Gastroesophageal sphincter (tissue), 4 donors: ENCODE results near the gene ORC6. TPM values are rescaled to one million over a fixed set of nuclear protein-coding genes. Genes with fewer than 3 reads are reported as not detected.
A peak's percentile ranks its signal among the peaks of the same experiment; 100 is the strongest.

Experiments
- ATAC-seq: fragments of 150-250 bp; one replicate; pipeline ENCODE4 v1.9.1; 2016; ENCODE audit warnings: mild to moderate bottlenecking, moderate library complexity
- H3K27ac ChIP-seq, 4 donors: fragments of 200-600 bp; sonication (generic) in 3 of 4; 1 replicate in 3 of 4; 2 replicates in 1 of 4; pipeline ENCODE4 v1.5.1; 2016 to 2019
- H3K27me3 ChIP-seq: fragments of 200-600 bp; sonication (generic); one replicate; pipeline ENCODE4 v1.5.1; 2019
- H3K36me3 ChIP-seq, 2 donors: fragments of 200-600 bp; sonication (generic); one replicate each; pipeline ENCODE4 v1.5.1; 2019; ENCODE audit warnings: control low read depth in 1 of 2
- H3K4me1 ChIP-seq, 3 donors: fragments of 200-600 bp; sonication (generic); 1 replicate in 2 of 3; 2 replicates in 1 of 3; pipeline ENCODE4 v1.5.1; 2016 to 2019; ENCODE audit warnings: control low read depth in 2 of 3
- H3K4me3 ChIP-seq, 2 donors: fragments of 200-600 bp; sonication (generic); one replicate each; pipeline ENCODE4 v1.5.1; 2019; ENCODE audit warnings: mild to moderate bottlenecking in 1 of 2, moderate library complexity in 1 of 2
- H3K9me3 ChIP-seq, 3 donors: fragments of 200-600 bp; sonication (generic); one replicate each; pipeline ENCODE4 v1.5.1; 2017 to 2019; ENCODE audit warnings: control low read depth in 2 of 3
- CTCF ChIP-seq, 4 experiments: fragments of 200-600 bp in 2 of 4; fragments of 450-650 bp in 2 of 4; sonication (generic) in 1 of 4; IDR thresholded peaks; one replicate each; pipeline ENCODE4 v1.5.1; 2017 to 2019; ENCODE audit warnings: antibody characterized with exemption in 4 of 4, mild to moderate bottlenecking in 2 of 4, moderate library complexity in 2 of 4
- EP300 ChIP-seq: sonication (generic); formaldehyde crosslinking; IDR thresholded peaks from one replicate; pipeline ENCODE4 v1.6.1; 2017; ENCODE audit warnings: antibody characterized with exemption, mild to moderate bottlenecking
- POLR2A ChIP-seq, 2 donors: fragments of 450-650 bp; IDR thresholded peaks; one replicate each; pipeline ENCODE4 v1.6.1; 2017; ENCODE audit warnings: antibody characterized with exemption in 2 of 2, mild to moderate bottlenecking in 2 of 2, moderate library complexity in 1 of 2
- POLR2AphosphoS5 ChIP-seq: sonication (generic); formaldehyde crosslinking; IDR thresholded peaks from one replicate; pipeline ENCODE4 v1.6.1; 2017; ENCODE audit warnings: antibody characterized with exemption
- WGBS, 2 donors: methylation state at CpG; one replicate each; pipeline ENCODE4 v1.1.5; 2018; ENCODE audit warnings: low coverage in 1 of 2; 5-methylcytosine and 5-hydroxymethylcytosine counted together
- total RNA-seq, 4 donors: library from RNA; depleted of rRNA; stranded (reverse); fragments of >200 nt; gene quantifications; one replicate each; pipeline ENCODE4 v1.1.0, GENCODE V29; 2016

The ORC6 gene
- total RNA-seq, 4 donors from 2014 or later = 0.62 to 2.2 (median 1.2) TPM

- H3K9me3 ChIP-seq = no peaks in the 10 kb centered on the region
- 2 to 8% methylated on average over 5 to 11 of the region's 14 CpGs for WGBS, 2 donors
- H3K4me3 ChIP-seq = peak overlapping the region; percentile 80 to 82
- no peaks in the 10 kb centered on the region for H3K27me3 ChIP-seq
- ATAC-seq = no peak
- H3K4me1 ChIP-seq = peaks cover 0 to 56% (median 21%) of the 10 kb centered on the region in 3 donors
- no peaks in the 10 kb centered on the region for H3K36me3 ChIP-seq
- H3K27ac ChIP-seq = peak overlapping the region; percentile 21 to 95 (median 90)
- TF ChIP-seq EP300 (no peak), POLR2AphosphoS5 (no peak), CTCF (IDR thresholded peaks at IDR 0.05) (no peak), POLR2A (IDR thresholded peaks at IDR 0.05) (no peak)
Observed at GRCh38 chr16:46688101-46688653, 1.3 kb upstream of the ORC6 start.

GRCh38 chr16:46688654-46689364, 650 bp upstream of the ORC6 start, which contains the start of gene VPS35:
Gene VPS35, minus strand, starts transcription at chr16:46689178. Its CDS starts 45 bp downstream, at chr16:46689133.
- WGBS, 2 donors = no CpG with 5 or more reads among the region's 54 CpGs
- H3K27ac ChIP-seq = peak within 1 kb of the TSS; percentile 56 to 95 (median 90)

GRCh38 chr16:46690281-46691178, 1.1 kb downstream of the ORC6 start:
- H3K27me3 ChIP-seq = no peaks in the 10 kb centered on the region
- H3K4me1 ChIP-seq = peaks cover 0 to 43% (median 21%) of the 10 kb centered on the region in 3 donors
- H3K9me3 ChIP-seq = no peaks in the 10 kb centered on the region
- no peaks in the 10 kb centered on the region for H3K36me3 ChIP-seq
- no peak for ATAC-seq
- peak overlapping the region; percentile 80 to 82 for H3K4me3 ChIP-seq
- H3K27ac ChIP-seq = peak overlapping the region in 3 of 4 donors; percentile 87 to 95 (median 94)
- 0 to 14% methylated on average over 10 to 20 of the region's 21 CpGs for WGBS, 2 donors
- TF ChIP-seq POLR2A (IDR thresholded peaks at IDR 0.05) = no peak
- TF ChIP-seq CTCF (IDR thresholded peaks at IDR 0.05) = no peak

More at GRCh38 chr16:46688654-46689364, 650 bp upstream of the ORC6 start, which contains the start of gene VPS35:
- no peaks in the 10 kb centered on the region for H3K27me3 ChIP-seq
- H3K4me3 ChIP-seq = peak within 1 kb of the TSS; percentile 80 to 82
- peaks cover 0 to 50% (median 21%) of the 10 kb centered on the region in 3 donors for H3K4me1 ChIP-seq
- peak; percentile 99 for ATAC-seq
- H3K36me3 ChIP-seq = no peaks in the 10 kb centered on the region
- TF ChIP-seq EP300 (no peak), POLR2AphosphoS5 (peak; percentile 57), CTCF (IDR thresholded peaks at IDR 0.05) (no peak), POLR2A (IDR thresholded peaks at IDR 0.05) (peak; percentile 56 to 72)
- H3K9me3 ChIP-seq = no peaks in the 10 kb centered on the region

- Histone ChIP-seq H3K9me3 (no peaks in the 10 kb centered on the region), H3K27me3 (no peaks in the 10 kb centered on the region), H3K4me3 (no peak overlapping the region), H3K4me1 (peaks cover 0 to 31% (median 21%) of the 10 kb centered on the region in 3 donors), H3K27ac (no peak overlapping the region), H3K36me3 (no peaks in the 10 kb centered on the region)
- WGBS, 2 donors = 54 to 75% methylated on average over 2 to 4 of the region's 4 CpGs
- no peak for ATAC-seq
- TF ChIP-seq EP300 (no peak), POLR2A (IDR thresholded peaks at IDR 0.05) (no peak)
Observed at GRCh38 chr16:46691726-46692125, 2.3 kb downstream of the ORC6 start.

- H3K36me3 ChIP-seq = no peaks in the 10 kb centered on the region
- no peaks in the 10 kb centered on the region for H3K27me3 ChIP-seq
- ATAC-seq = no peak
- peaks cover 0 to 15% (median 10%) of the 10 kb centered on the region in 3 donors for H3K4me1 ChIP-seq
- TF ChIP-seq POLR2A (IDR thresholded peaks at IDR 0.05) = no peak
- TF ChIP-seq CTCF (IDR thresholded peaks at IDR 0.05) = no peak
- no peak for TF ChIP-seq POLR2AphosphoS5
- TF ChIP-seq EP300 = no peak
- no peaks in the 10 kb centered on the region for H3K9me3 ChIP-seq
- H3K27ac ChIP-seq = no peak overlapping the region
- H3K4me3 ChIP-seq = no peak overlapping the region
- 80 to 94% methylated on average over 1 to 2 of the region's 2 CpGs for WGBS, 2 donors
Observed at GRCh38 chr16:46693598-46693997, 4.1 kb downstream of the ORC6 start.
